ENCODE data around the gene HYKK.

HYKK gene

DNA sequence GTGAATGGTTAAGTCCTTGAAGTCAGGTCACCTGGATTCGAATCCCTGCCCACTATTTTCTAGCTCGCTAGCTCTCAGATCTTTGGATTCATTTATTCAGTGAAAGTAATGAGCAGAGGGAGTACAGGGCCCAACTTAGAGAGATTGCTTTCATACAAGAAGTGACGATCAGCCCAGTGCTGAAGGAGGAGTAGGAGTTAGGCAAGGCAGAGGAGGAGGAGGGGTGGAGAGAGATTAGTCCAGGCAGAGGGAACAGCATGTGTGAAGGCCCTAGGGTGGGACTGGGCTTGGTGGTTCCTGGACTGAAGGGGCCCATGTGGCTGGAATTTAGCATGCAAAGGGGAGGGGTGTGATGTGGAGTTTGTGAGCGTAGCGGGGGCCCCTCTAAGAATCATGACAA, 54.1 kb downstream of the HYKK start:
- Histone ChIP-seq H3K27ac (no peak overlapping the region), H3K4me1 (no peaks in the 10 kb centered on the region), H3K4me3 (ENCODE audit: low read depth, low read length) (no peak overlapping the region), H3K36me3 (ENCODE audit: control insufficient read depth, insufficient read depth, low read length) (no peaks in the 10 kb centered on the region), H3K79me2 (no peaks in the 10 kb centered on the region), H3K27me3 (ENCODE audit: control insufficient read depth, insufficient read depth, low read length) (no peaks in the 10 kb centered on the region), H3K9me3 (ENCODE audit: control insufficient read depth, low read length) (no peaks in the 10 kb centered on the region), H2AFZ (no peak overlapping the region), H3K9ac (no peak overlapping the region), H3K4me2 (ENCODE audit: low read length) (no peak overlapping the region)
- TF ChIP-seq, protein P1, sequence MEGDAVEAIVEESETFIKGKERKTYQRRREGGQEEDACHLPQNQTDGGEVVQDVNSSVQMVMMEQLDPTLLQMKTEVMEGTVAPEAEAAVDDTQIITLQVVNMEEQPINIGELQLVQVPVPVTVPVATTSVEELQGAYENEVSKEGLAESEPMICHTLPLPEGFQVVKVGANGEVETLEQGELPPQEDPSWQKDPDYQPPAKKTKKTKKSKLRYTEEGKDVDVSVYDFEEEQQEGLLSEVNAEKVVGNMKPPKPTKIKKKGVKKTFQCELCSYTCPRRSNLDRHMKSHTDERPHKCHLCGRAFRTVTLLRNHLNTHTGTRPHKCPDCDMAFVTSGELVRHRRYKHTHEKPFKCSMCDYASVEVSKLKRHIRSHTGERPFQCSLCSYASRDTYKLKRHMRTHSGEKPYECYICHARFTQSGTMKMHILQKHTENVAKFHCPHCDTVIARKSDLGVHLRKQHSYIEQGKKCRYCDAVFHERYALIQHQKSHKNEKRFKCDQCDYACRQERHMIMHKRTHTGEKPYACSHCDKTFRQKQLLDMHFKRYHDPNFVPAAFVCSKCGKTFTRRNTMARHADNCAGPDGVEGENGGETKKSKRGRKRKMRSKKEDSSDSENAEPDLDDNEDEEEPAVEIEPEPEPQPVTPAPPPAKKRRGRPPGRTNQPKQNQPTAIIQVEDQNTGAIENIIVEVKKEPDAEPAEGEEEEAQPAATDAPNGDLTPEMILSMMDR (IDR thresholded peaks at IDR 0.05), result no peak

DNA sequence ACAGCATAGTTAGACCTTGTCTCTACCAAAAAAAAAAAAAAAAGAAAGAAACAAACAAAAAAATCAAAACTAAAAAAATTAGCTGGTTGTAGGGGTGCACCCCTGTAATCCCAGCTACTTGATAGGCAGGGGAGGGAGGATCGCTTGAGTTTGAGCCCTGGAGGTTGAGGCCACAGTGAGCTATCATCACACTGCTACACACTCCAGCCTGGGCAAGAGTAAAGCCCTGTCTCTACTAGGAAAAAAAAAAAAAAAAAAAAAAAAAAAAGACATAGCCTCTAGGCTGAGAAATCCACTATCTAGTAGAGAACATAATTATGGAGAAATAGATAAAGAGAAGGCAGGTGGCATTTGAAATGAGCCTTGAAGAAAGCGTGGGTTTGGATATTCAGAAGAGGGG, 55.7 kb downstream of the HYKK start:
- no peaks in the 10 kb centered on the region for H3K9me3 ChIP-seq (ENCODE audit: control insufficient read depth, low read length)
- no peak overlapping the region for H3K9ac ChIP-seq
- TF ChIP-seq, protein P1 (IDR thresholded peaks at IDR 0.05), result no peak
- no peaks in the 10 kb centered on the region for H3K36me3 ChIP-seq (ENCODE audit: control insufficient read depth, insufficient read depth, low read length)
- no peaks in the 10 kb centered on the region for H3K27me3 ChIP-seq (ENCODE audit: control insufficient read depth, insufficient read depth, low read length)
- H2AFZ ChIP-seq, result no peak overlapping the region
- no peaks in the 10 kb centered on the region for H3K4me1 ChIP-seq
- no peak overlapping the region for H3K4me2 ChIP-seq (ENCODE audit: low read length)
- H3K27ac ChIP-seq, result no peak overlapping the region
- H3K79me2 ChIP-seq, result no peaks in the 10 kb centered on the region
- H3K4me3 ChIP-seq (ENCODE audit: low read depth, low read length), result no peak overlapping the region

DNA sequence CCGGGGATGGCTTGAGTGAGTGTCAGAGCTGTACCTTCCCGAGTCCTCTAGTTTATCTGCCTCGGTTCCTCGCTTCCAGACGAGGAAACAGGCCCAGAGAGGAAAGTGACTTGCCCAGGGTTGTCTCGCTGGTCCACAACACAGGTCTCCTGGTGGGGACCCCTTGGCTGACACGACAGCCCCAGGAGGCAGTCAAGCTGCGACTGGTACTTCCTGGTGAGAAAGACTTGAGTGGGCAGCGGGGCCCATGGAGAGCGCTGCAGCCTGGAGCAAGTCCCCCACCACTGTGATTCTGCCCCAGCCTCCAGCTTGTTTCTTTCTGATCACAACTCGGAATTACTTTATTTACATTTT, 57.3 kb downstream of the HYKK start:
- H3K36me3 ChIP-seq (ENCODE audit: control insufficient read depth, insufficient read depth, low read length), result no peaks in the 10 kb centered on the region
- H3K4me2 ChIP-seq (ENCODE audit: low read length), result no peak overlapping the region
- H3K4me3 ChIP-seq (ENCODE audit: low read depth, low read length), result no peak overlapping the region
- peak overlapping the region; percentile 77 for H2AFZ ChIP-seq
- H3K27me3 ChIP-seq (ENCODE audit: control insufficient read depth, insufficient read depth, low read length), result no peaks in the 10 kb centered on the region
- TF ChIP-seq, protein P1 (IDR thresholded peaks at IDR 0.05), result no peak
- no peaks in the 10 kb centered on the region for H3K4me1 ChIP-seq
- H3K9ac ChIP-seq, result no peak overlapping the region
- H3K27ac ChIP-seq, result no peak overlapping the region
- no peaks in the 10 kb centered on the region for H3K79me2 ChIP-seq
- H3K9me3 ChIP-seq (ENCODE audit: control insufficient read depth, low read length), result no peaks in the 10 kb centered on the region

DNA sequence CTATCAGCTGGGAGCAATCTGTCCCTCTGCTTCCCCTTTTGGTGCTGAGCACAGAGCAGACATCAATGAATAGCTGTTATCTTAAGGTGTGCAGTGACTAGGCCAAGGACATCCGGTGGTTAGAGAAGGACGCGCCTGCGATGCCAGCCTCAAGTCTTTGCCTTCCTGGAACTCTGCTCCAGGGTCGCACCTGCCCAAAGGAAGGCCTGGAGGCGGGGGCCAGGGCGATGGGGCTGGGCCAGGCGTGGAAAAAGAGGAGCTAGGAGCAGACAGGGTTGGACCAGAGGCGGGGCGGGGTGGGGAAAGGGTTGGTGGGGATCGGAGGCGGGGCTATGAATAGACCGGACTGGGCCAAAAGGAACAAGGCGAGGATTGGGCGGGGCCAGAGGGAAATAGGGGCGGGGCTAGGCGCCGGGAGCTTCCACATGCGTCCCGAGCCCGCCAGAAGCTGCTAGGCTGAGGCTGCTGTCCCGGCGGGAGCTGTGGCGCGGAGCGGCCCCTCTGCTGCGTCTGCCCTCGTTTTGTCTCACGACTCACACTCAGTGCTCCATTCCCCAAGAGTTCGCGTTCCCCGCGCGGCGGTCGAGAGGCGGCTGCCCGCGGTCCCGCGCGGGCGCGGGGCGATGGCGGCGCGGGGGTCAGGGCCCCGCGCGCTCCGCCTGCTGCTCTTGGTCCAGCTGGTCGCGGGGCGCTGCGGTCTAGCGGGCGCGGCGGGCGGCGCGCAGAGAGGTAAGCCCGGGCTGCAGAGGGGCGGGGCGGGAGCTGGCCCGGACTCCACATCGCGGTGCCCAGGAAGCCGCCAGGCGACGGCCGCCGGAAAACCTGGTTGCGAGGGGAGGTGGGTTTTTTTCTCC, 57.9 kb downstream of the HYKK start, which contains the start of gene CHRNA5:
Gene CHRNA5 (plus strand): TSS at position 424 of the 854 bp plus-strand sequence. CDS start 200 bp downstream, at position 624.
- H3K9ac ChIP-seq, result no peak within 1 kb of the TSS
- H3K4me2 ChIP-seq (ENCODE audit: low read length), result peak within 1 kb of the TSS; percentile 87
- H3K27me3 ChIP-seq (ENCODE audit: control insufficient read depth, insufficient read depth, low read length), result no peaks in the 10 kb centered on the region
- H2AFZ ChIP-seq, result peak within 1 kb of the TSS; percentile 85
- H3K27ac ChIP-seq, result peak within 1 kb of the TSS; percentile 19
- no peaks in the 10 kb centered on the region for H3K4me1 ChIP-seq
- H3K9me3 ChIP-seq (ENCODE audit: control insufficient read depth, low read length), result no peaks in the 10 kb centered on the region
- H3K79me2 ChIP-seq, result no peaks in the 10 kb centered on the region
- TF ChIP-seq, protein P1 (IDR thresholded peaks at IDR 0.05), result no peak
- H3K4me3 ChIP-seq (ENCODE audit: low read depth, low read length), result peak within 1 kb of the TSS; percentile 52
- no peaks in the 10 kb centered on the region for H3K36me3 ChIP-seq (ENCODE audit: control insufficient read depth, insufficient read depth, low read length)
